GM19463 (cell line): Measurements from ENCODE around the gene POMP.
"Not testable (repeated sequence)": the region's sequence is repeated elsewhere in the genome, so short reads cannot be mapped to it uniquely, and the experiment has no call there.

Experiments
- ATAC-seq: cut with Tn5 transposase; IDR thresholded peaks from one replicate; pipeline ENCODE4 v1.9.1; 2021; ENCODE audit warnings: mild to moderate bottlenecking, moderate library complexity; ENCODE audit not compliant: unreplicated experiment

The POMP gene

GRCh38 chr13:28637714-28638355 is 21.1 kb upstream of the POMP start:
- ATAC-seq: no peak

- ATAC-seq: no peak
These were observed 20.2 kb upstream of the POMP start for GRCh38 chr13:28638756-28639155.

- ATAC-seq: no peak
These were observed 17.9 kb upstream of the POMP start for GRCh38 chr13:28640861-28641599.

DNA sequence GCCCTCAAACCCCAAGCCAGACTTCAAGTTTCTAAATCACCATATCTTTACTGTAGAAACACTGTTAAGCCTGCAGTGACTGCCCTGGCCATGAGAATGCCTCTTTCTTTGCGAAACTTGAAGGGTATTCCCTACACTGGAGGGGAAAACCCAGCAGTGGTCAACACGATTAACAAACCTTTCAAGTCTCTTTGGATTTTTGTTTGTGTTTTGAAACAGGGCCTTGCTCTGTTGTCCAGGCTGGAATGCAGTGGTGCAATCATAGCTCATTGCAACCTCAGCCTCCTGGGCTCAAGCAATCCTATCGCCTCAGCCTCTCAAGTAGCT is 17.4 kb upstream of the POMP start:
- peak; percentile 87 for ATAC-seq

DNA sequence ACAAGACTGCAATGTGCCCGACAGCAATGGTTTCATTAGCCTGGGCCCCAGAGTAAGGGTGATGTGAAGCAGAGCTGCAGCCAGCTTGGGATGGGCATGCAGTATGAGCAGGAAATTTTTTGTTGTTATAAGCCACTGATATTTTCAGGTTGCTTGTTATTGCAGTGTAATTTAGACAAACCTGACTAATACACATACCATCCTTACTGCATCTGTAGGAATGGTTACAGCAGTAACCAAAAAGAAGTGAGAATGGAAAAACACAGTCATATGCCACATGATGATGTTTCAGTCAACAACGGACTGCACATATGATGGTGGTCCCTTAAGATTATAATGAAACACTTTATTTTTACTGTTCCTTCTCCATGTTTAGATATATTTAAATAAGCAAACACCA is 8.6 kb upstream of the POMP start:
- ATAC-seq: no peak

DNA sequence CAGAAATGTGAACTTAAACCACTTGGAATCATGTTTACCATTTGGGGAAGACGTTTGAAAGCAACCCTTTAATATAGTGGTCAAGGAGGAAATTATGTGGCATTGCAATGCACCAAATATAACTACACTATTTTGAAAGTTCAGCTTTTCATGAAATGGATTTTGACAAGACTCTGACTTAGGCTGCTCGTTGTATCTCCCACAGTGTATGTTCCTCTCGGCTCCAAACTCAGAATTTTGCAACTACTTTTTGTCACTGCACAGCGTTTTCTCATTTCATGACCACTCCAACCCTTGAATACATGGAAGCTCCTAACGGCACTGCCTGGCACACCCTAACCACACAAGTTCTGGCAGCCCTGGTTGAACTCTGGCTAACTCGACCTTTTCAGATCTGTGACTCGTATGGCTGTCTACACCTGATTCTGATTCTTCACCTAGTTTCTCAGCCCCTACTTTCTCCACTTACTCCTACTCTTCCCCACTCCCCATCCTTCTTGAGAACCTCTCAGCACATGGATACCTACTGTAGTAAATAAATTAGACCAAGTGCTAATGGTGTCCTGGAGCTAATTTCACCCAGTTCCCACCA is 7.0 kb upstream of the POMP start:
- no peak for ATAC-seq

DNA sequence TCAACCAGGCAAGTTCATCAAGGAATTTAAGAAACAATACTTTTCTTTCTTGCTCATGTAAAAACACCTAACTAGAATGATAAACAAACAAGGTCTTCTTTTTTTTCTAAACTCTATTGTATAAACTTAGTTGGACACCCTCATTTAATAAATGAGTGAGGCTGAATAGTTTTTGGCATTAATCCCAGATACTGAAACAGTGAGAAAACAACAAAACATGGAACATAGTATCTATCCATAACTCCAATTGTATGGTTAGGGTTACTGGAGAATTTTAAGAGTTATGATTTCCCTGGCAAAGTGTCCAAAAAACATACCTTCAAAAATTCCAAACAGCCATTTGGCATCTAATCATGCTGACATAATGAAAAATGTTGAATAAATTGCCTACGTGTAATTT is 5.8 kb upstream of the POMP start:
- ATAC-seq: no peak

DNA sequence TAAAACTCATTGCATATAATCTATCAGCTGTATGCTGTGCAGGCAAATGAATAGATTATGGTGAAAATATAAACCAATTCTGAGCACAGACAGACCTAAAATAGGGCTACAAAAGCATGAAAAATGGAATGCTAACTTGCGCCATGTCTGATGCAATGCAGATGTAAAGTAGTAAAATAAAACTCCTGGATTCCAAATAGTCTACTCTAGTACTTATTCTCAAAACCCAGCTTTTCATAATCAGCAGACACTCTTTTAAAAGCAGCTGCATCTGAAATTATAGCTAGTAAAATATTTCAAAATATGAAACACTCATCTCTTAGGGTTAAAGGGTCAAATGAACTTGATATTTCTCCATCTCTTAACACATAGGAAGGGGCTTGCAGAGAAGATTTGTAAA is 4.7 kb upstream of the POMP start:
- no peak for ATAC-seq

DNA sequence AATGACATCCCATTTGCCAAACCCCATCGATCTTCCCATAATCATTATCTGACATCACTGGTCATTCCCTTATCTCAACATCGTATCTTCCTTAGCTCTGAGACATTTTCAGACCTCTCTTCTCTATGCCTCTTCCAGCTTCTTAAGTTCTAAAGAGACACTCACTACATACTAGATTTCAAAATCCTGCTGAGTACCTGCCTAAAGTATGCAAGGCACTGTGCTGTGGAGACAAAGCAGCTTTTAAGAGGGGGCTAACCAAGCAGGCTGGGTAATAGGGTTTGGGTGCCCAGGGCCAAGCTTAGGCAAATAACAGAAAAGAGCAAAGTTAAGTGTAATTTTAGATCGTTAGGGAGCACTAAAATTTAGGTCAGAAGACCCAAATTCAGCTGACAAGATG is 3.4 kb upstream of the POMP start:
- ATAC-seq: no peak

- no peak for ATAC-seq
These were observed 969 bp upstream of the POMP start for GRCh38 chr13:28657784-28658538.

GRCh38 chr13:28658539-28658795 is 463 bp upstream of the POMP start:
- peak; percentile 7 for ATAC-seq

DNA sequence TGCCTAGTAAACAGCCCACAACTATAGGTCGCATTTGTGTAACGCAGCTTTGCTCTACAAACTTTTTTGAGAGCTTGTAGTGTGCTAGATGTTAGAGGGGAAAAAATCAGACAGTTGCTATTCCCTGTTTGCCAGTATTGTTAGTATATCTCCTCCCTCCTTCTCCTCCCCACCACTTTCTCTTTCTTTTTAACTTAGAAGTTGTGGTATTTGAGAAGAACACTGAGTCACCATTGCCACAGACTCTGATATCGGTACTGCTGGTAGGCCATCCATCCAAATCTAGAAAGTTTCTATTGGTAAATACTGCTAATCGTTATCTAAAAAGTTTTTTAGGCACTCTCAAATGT is 666 bp downstream of the POMP start:
- peak; percentile 19 for ATAC-seq

DNA sequence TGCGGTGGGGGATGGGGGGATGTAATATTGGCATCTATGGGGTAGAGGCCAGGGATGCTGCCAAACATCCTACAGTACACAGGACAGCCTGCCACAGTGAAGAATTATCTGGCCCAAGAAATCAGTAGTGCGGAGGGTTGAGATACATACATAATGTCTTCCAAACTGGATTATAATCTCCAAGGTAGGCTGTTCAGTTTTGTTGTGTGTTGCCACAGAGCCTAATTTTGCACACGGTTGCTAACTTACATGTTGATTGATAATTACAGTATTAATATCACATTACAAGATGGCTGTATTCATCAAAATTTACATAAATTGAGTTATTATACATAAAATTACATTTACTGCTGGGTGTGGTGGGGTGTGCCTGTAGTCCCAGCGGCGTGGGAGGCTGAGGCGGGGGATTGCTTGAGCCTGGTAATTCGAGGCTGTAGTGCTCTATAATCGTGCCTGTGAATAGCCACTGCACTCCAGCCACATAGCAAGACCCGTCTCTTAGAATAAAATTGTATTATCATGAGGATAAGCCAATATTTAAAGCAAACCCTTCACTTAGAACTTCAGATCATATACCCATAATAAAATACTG is 8.1 kb downstream of the POMP start:
- ATAC-seq: no peak

DNA sequence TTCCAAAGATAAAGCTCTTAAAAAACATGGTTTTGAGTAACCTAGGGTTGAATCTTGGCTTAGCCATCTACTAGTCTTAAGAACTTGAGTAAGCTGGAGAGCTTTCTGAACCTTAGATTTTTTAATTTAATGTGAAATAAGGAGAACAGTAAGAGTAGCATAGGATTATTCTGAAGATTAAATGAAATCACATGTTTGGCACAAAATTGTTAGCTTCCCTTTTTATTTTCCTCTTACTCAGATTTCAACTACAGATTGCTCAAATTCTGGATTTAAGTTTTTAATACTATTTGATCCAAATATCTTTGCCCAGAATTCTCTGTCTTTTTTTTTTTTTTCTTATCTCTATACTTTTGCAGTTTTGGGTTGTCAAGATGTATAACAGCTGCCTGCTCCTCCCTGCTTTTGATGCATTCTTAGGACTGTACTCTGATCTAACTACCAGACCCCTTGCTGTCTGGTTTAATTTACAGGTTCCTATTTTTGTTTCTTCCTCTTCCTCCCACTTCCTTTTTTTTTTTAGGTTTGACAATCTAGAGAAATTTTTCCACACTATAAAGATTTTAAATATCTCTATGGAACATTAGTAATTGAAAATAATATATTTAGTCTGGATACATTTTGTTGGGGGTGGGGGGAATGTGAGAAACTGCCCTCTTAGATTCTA is 12.3 kb downstream of the POMP start:
- no peak for ATAC-seq

DNA sequence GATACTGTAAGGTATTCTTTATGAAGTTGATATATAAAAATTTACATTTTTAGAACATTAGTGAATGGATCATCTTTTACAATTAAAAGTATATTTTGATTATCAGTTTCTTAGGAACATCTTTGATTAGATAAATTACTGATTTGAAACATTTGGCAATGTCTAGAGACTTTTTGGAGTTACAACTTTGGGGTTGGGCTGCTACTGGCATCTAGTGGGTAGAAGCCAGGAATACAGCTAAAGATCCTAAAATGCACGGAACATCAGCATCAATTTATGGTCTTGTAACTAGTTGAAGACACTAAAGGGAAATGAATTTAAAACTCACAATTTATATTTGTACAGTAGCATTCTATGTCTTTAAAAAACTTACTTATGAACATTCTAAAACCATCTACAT is 19.9 kb downstream of the POMP start:
- ATAC-seq: no peak

DNA sequence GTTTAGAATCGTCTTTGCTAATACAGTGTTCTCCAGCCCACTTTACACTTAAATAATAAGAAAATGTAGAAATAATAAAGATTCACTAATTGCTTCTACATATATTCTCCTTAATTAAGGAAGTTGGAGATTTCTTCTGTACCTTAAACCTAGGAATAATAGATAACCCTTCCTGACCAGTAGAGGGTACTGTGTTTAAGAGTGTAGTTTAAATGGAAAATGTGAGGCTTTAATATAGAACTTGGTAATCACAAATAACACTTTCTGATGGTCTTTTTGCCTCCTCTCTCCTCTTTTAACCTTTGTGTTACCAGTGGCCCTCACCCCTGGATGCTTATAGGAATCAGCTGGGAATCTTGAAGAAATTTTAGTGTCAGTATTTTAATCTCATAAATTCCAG is 20.7 kb downstream of the POMP start:
- ATAC-seq: no peak

DNA sequence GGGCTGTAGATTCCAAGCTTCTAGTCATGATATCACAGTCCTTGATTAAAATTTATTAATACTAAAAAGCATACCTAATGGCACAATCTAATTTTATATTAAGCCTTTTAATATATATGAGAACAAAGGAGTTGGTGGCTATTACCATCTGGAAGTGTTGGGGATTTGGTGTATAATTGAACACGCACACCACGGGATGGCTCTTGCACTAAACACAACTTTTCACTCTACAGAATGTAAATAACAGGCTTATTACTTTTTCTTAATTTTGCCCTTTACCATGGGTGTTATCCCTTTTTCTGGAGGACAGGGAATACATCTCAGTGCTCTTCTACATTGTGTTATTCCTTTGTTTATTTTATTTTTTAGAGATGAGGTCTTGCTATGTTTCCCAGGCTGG is 21.6 kb downstream of the POMP start:
- ATAC-seq: no peak

DNA sequence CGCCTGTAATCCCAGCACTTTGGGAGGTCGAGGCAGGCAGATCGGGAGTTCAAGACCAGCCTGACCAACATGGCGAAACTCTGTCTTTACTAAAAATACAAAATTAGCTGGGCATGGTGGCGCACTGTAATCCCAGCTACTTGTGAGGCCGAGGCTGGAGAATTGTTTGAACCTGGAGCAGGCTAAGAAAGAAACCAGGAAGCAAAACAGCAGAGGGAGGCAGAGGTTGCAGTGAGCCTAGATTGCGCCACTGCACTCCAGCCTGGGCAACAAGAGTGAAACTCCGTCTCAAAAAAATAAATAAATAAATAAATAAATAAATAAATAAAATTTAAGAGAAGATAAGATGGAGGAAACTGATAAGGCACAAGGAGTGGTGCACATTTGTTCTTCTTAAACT is 24.2 kb downstream of the POMP start:
- not testable (repeated sequence) for ATAC-seq

- no peak for ATAC-seq
These were observed 25.3 kb downstream of the POMP start for GRCh38 chr13:28684257-28684656.

DNA sequence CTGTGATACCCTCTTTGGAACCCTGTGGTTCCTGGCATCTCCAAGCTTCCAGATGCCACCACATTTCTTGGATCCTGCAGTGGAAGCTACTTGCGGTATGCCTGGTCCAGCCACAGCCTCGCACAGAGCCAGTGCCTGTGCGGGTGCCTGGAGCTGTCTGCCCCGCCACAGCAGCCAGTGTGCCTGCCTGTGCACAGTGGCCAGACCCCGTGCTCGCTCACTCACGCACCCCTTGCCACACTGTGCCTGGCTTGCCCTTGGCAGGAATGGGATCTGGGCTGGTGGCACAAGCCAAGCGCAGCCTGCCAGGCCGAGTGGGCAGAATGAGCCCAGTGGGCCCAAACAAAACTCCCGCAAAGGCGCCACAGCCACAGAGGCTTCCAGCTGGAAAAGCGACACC is 26.2 kb downstream of the POMP start:
- no peak for ATAC-seq

DNA sequence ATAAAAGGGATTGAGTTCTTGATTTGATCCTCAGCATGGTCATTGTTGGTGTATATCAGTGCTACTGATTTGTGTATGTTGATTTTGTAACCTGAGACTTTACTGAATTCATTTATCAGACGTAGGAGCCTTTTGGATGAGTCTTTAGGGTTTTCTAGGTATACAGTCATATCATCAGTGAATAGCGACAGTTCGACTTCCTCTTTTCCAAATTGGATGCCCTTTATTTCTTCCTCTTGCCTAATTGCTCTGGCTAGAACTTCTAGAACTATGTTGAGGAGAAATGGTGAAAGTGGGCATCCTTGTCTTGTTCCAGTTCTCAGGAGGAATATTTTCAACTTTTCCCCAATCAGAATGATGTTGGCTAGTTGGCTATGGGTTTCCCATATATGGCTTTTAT is 27.0 kb downstream of the POMP start:
- ATAC-seq: no peak
